ENCODE data around the gene SLC16A12.
"Not testable (repeated sequence)": the region's sequence is repeated elsewhere in the genome, so short reads cannot be mapped to it uniquely, and the experiment has no call there.

The SLC16A12 gene

DNA sequence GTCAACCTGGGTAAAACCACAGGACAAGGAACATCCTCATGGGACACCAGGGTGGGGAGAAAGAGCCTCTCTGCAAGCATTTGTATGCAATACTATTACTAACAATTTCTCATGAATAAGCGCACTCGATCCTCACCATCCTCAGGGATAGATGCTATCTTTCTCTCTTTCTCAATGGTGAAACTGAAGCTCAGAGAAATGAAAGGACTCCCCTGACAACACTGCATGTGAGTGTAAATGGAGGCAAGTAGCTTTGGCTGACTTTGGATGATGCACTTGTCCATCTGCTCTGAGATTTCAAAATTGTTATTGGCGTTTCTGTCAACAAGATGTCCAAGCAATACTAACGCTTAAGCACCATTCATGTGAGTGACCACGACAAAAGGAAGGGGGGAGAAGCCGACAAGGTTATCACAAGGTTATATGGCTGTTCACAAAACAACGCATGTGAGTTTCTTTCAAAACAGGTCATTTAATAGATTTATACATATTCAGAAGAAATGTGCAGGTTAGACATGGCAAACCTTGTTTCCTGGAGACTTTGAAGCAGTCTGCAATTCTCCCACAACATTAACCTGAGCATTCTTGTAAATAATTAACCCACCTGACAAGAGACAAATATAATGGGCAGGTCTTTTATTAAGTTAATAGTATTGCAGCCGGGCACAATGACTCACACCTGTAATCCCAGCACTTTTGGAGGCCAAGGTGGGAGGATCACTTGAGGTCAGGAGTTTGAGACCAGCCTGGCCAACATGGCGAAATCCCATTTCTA is 67.0 kb downstream of the SLC16A12 start:
- DNase-seq, result no peak

DNA sequence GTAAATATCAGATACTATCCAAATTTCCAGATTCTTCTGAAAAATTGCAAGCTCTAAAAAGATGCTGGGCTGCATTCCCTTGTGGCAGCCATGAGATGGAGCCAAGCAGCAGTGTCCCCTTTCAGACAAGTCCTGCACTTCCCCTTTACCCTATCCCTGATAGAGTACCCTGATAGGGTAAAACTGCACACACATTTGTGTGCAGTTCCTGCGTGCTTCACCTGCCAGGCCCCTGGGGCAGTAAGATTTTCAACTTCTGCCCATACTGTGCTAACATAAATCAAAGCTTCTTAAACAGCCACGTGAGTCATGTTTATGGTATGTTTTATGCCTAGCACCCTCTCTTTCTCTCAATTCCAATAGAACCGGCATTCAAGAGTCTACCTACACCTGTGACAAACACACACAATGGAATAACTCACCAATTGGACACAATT is 68.8 kb downstream of the SLC16A12 start:
- DNase-seq, result no peak

DNA sequence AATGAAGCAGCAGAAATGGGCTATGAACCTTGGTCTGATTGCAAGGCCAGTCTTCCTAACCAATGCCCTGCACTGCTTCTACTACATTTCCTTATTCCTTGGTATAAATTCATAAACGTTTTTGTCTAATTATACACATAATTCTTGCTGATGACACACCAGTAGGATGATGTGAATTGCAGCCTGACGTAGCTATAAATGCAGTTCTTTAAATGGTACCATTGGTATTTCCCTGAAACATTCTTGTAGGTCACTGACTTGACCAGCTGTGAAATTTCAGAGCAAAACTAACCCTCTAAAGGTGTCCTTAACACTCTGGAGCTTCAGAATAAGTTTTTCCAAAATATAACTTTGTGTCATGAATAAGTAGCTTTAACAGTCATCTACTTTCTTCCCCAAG is 70.2 kb downstream of the SLC16A12 start:
- no peak for DNase-seq

DNA sequence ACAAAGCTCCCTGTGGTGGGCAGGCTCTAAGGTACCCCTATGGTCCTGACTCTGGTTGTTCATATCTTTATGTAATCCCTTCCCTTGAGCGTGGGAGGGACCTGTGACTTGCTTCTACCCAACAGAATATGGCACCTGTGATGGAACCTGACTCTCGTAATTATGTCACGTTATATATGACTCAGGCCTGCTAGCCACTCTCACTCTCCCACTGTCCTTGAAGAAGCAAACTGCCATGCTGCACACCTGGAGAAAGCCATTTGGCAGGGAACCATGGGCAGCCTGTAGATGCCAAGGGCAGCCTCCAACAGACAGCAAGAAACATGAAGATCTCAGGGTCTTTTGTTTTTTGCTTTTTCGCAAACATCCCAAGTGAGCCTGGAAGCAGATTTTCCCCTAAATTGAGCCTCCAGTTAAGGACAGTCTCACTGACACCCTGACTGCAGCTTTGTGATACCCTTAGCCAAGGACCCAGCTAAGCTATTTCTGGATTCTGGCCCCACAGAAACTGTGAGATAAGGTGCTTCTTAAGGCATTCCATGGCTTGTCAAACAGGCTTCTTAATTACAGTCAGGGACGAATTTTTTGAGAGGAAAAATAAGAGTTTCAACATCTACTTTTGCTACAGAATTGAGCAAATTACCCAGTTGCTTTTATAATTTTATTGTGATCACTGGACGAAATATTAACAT is 71.4 kb downstream of the SLC16A12 start:
- DNase-seq, result no peak

DNA sequence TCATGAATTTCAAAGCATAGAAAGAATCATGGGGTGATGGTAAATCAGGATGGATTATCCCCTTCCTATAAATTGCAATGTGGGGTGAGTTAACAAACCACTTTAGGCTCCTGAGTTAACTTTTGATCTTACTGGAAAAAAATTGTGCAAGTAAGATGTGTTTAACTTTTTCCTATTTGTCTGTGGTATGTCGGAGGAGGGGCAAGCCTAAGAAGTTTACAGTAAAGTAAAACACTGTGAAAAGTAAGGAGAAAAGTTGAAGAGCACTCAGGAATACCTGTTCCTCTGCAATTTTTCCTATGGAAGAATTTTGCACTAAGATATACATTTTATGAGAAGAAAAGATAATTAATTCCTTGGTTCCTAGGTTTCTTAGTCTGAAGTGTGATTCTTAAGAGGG is 76.6 kb downstream of the SLC16A12 start:
- DNase-seq, result no peak

DNA sequence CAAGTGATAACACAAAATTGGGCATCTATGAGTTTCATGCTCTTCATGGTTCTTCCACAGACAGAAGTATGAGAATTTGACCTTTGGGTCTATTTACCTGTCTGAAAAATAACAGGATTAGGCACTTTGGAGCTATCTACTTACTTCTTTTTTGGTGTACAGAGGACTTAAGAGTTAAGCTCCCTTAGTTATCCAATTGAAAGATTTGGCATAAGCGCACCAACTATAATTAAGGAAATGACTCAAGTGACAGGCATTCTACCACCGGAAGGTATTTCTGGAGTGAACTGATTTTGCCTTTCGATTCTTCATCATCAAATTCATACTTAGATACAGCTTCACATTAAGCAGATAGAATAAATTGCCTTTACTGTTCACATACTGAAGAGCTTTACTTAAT is 77.1 kb downstream of the SLC16A12 start:
- no peak for DNase-seq

DNA sequence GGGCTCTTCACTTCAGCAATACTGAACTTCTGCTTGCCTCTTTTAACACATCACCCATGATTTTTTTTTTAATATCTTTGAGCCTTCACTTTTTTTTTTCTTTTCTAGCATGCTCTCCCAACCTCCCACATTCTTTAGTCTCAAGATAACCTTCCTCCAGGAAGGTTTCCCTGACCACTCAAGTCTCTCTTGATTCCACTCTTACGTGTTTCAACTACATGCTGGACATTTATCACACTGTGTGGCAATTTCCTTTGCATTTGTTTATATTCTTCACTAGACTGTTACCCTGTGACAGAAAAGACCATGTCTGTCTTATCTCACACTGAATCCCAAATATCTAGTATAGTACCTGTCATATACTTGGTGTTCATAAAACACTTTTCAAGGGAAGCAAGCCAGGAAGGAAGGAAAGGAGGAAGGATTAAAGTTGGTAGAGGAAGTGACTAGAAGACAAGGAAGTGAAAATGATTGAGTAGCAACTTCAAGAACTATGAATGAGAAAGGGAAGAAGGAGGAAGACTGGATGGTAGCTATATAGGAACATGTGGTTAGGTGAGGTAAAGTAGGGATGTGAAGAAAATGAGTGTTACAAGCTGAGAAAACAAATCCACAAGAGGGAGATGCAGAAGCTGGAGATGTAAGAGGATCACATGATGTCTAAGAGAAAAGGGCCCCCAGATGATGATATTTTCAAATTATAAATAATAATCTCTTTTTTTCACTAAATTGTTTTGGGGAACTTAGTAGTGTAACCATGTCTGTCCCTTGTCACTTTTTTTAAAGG is 80.6 kb downstream of the SLC16A12 start:
- DNase-seq, result no peak

DNA sequence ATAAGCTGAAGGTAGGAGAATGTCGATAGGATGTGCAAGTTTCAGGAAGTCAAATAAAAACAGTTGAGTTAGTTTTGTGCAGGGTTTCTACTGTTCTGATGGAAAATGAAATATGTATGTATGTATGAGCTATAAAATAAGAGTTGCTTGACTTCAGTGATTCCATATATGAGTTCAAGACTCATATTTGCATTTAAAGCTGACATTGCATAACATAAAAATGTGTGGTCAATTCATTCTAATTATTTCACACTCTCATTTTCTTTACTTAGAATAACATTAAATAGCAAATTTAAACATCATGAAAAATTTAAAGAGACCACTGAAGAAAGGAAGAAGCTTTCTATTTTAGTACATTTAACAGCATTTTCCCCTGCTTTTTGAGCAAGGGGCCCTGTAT is 83.2 kb downstream of the SLC16A12 start:
- DNase-seq, result no peak

DNA sequence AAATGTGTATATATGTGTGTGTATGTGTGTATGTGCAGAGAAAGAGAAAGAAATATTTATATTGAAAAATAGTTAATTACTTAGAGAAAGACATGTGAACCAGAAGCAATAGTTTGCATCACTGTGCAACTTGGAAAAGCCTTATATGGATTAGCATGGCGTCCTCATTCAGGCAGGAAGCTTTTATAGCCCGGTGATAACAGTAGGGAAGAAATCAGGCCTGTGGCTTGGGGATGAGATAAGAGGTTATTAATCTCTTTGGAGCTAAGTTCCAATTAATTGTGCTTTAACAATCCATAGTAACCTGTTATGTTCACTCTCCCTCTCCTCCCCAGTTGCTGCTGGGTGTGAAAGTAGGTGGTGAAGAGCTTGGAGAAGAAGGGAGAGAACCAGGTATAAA is 84.5 kb downstream of the SLC16A12 start:
- no peak for DNase-seq

DNA sequence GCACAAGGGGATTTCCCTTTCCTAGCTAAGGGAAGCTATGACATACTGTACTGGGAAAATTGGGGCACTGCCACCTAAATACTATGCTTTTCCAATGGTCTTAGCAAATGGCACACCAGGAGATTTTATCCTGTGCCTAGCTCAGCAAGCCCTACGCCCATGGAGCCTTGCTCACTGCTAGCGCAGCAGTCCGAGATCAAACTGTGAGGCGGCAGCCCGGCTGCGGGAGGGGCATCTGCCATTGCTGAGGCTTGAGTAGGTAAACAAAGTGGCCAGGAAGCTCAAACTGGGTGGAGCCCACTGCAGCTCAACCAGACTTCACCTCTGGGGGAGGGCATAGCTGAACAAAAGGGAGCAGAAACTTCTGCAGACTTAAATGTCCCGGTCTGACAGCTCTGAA is 90.6 kb downstream of the SLC16A12 start:
- not testable (repeated sequence) for DNase-seq

DNA sequence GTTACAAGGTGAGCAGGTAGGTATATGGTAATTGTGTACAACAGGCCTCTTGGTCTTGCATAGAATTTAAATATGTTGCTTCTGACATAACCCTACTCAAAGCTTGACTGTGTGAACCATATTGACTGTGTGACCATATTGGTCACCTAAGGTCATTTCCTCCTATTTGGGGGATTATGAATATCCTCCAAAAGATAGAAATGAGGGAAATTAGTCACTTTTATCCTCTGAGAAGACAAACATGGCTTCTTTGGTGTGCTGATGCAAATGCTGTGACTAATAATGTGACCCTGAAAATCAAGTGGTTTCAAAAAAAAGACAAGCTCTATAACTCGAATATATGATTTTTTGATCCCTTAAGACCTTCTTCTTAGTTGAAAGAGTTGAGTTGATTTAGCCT is 93.1 kb downstream of the SLC16A12 start:
- DNase-seq, result no peak

DNA sequence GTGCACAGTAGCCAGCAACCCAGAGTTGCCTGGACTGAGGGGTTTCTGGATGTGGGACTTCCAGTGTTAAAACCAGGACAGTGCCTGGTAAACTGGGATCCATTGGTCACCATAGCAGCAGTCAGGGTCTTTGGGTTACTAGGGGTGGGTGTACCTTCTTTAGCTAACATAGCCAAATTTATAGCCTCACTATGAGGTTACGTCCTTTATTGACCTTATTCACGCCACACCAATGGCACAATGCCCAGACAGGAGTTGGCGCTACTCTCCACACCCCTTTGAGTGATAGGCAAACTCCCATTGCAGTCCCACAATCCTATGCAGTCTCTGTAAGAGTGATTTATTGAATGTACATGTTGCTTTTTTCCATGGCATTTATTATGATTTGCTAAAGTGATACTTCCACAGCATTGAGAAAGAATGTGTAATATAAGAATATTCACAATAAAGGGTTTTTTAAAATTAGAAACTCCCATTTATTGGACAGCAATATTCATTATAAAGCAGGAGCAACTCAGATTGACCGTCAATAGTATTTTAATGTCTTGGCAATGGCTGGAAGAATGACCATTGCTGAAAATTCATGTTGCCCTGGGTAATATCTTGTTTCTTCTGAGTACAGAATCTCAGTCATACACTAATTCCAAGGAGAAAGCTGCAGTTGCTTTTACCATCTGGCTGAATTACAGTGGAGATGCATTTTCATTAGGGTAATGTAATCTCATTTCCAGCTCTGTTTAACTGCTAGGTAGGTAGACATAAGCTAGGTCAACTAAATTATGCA is 95.0 kb downstream of the SLC16A12 start:
- no peak for DNase-seq

DNA sequence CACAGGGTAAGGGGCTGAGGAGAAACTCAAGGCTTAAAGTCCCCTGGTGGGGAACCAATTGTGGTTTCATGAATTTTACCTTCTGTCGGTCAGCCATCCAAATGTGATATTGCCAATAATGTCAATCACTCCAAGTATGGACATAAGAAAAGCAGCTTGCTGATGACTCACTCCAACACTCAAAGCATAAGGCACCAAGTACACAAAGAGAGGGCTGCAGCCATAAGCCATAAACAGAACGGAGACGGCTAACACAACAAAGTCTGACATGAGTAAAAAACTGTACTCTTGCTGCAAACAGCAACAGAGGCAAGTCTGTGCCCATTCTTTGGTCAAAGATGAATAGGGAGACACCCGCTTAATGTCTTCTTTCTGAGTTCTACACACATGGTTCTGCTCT is 96.9 kb downstream of the SLC16A12 start:
- no peak for DNase-seq

DNA sequence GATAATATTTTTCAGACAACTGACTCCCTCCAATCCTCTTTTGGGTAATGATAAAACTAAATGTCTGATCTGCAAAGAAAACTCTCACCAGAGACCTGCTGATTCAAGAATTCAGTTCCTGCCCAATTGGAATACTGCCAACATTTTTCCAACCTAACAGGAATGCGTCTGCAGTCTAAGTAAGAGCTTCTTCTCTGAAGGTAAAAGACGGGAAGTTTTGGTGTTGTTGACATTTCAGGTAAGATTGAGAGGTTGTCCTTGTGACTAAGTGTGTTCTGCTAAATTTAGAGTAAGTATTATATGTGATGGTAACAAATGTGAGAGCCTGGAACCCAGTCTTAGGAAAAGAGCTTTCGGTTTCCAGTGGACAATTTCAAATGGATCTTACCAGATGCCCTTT is 103.4 kb downstream of the SLC16A12 start:
- DNase-seq, result no peak

DNA sequence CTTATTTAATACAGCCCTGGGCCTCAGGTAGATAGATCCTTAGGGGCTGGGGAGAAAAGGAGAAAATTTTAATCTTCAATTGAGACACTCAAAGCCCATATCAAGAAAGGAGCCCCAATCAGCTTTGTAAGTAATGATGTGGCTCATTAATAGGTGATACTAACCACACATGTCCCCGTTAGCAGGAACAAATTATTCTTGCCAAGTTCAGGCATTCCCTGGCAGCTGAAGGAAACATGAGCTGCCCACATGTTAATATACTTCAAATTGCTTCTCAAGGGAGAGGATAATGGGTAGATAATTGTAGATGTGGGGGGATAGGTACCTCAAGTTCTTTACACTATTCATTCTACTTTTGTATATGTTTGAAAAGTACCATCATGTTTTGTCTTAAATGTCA is 106.5 kb downstream of the SLC16A12 start:
- DNase-seq, result no peak

DNA sequence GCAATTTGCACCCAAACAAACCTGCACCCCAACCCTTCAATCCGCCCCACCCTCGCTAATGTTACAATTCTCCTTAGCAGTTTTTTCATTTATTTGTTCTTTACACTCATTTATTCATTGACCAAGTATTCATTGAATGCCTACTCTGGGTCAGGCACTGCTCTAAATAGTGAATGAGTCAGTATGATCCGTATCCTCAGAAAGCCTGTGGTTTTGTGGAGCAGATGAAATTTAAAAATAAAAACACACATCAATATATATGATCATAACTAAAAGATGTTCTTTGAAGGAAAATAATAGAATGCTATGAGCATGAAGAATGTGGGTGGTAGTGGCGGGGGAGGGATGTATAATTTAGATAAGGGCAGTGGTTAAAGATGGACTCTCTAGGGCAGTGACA is 107.8 kb downstream of the SLC16A12 start:
- no peak for DNase-seq

DNA sequence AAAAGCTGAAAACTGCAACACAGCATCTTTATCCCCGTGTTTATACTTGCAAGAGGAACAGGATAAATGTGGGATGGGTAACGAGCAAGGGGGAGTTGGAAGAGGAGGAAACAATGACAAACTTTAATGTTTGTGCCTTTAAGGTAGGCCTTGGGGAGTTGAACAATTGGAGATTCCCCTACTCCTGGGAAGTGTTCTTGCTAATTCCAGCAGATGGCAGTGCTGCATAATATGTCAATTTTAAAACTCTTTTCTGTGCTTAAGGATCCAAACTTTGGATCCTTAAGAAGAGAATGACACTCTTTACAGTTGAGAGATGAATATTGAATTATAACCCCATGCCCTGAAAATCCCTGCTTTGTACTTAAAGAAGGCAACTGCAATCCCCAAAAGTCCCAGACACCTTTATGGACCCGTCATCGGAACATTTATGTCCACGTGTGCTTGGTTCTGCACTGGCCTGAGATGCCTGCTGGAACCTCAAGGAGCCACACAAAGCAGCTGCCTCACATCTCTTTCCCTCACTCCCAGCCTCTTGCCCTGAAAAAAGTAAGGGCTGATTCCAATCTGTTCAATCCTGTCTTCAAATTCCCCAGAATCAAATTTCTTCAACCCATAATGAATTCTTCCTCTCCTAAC is 109.0 kb downstream of the SLC16A12 start:
- no peak for DNase-seq

DNA sequence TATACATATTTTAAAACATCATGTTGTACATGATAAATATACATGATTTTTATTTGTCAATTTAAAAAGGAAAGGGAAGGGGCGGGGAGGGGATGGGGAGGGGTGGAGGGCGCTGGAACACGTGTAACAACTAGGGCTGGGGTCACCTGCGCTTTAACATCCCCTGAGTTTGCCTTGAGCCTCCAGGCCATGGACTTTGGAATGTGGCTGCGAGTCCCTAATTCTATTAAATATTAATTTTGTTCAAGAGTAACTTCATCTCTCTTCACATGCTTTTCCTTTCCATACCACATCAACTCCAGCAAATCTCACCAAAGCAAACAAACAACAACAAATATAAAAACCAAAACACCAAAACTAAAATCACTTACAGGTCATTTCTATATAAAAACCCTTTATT is 110.4 kb downstream of the SLC16A12 start:
- no peak for DNase-seq

DNA sequence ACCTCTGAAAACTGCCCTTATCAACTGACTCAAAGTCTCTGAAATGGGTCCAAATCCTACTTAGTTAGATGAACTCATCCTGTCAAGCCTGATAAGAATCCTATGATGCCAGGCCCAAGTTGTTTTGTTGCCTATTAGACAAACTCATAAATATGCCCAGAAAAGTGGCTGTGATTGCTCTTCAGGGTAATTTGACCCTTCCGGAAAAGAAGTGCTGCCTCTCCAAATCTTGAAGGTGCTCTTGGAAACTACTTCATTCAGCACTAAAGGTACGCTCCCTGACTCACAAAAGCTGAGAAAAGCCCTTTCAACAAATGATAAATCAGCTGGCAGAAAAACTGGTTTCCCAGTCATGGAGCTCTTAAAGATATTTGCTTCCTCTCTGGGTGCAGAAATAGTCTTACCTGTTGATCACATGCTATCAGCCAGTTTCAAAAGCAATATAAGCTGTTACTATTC is 114.3 kb downstream of the SLC16A12 start:
- DNase-seq, result no peak

DNA sequence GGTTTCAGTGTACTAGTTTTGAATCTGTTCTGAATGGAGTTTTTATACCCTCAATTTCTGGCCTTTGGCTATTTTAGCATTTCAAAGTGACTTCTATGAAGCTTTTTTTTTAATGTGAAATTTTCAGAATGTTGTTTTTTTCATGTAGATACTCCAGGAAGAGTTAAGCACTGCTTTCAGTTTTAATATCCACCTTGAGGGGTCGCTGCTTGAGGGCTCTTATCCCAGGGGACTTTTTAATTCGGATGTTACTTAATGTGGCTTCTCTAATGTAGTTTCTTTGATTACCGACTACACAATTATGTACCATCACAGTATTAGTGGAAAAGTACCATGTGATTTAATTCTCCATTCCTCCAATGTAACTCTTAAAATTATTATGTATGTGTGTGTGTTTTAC is 115.8 kb downstream of the SLC16A12 start:
- no peak for DNase-seq

DNA sequence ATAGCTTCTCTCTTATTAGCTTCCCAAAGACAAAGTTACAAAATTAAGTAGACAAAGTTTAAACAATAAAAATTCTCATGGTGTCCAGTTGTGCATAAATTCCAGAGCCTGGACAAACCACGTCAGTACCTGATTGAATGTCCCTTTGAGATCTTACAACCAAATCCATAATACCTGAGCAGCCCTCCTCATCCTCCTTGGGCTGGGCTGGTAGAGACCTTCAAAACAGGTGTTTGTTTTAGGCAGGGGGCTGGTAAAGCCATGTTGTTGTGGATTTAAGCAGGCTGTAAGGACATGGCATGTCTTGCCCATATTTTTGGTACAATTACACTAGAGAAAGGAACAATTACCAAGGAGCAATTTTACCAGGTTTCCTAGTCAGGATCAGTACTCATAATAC is 118.9 kb downstream of the SLC16A12 start:
- no peak for DNase-seq
